ENCODE results near the gene CD34. TPM values are rescaled to one million over a fixed set of nuclear protein-coding genes. Genes with fewer than 3 reads are reported as not detected.
"Not testable (repeated sequence)": the region's sequence is repeated elsewhere in the genome, so short reads cannot be mapped to it uniquely, and the experiment has no call there.

CD34 gene
- total RNA-seq, 1 donor from 2014 or later, result 2.4 TPM

GRCh38 chr1:207926984-207927383 is 16.1 kb upstream of the CD34 start:
- DNase-seq (ENCODE audit: low spot score), result no peak

- DNase-seq (ENCODE audit: low spot score), result not testable (repeated sequence)
Observed at GRCh38 chr1:207925969-207926368, 15.0 kb upstream of the CD34 start.

- peak; percentile 73 for DNase-seq (ENCODE audit: low spot score)
Observed at GRCh38 chr1:207925210-207925609, 14.3 kb upstream of the CD34 start.

GRCh38 chr1:207923561-207923960 is 12.6 kb upstream of the CD34 start:
- DNase-seq (ENCODE audit: low spot score), result no peak

GRCh38 chr1:207923121-207923520 is 12.2 kb upstream of the CD34 start:
- no peak for DNase-seq (ENCODE audit: low spot score)

- no peak for DNase-seq (ENCODE audit: low spot score)
Observed at GRCh38 chr1:207922554-207922953, 11.6 kb upstream of the CD34 start.

- DNase-seq (ENCODE audit: low spot score), result no peak
Observed at GRCh38 chr1:207921321-207921720, 10.4 kb upstream of the CD34 start.

GRCh38 chr1:207920444-207921021 is 9.6 kb upstream of the CD34 start:
- DNase-seq (ENCODE audit: low spot score), result no peak

GRCh38 chr1:207919523-207920170 is 8.7 kb upstream of the CD34 start:
- DNase-seq (ENCODE audit: low spot score), result peak; percentile 67

GRCh38 chr1:207918581-207918980 is 7.7 kb upstream of the CD34 start:
- DNase-seq (ENCODE audit: low spot score), result no peak

GRCh38 chr1:207918011-207918410 is 7.1 kb upstream of the CD34 start:
- DNase-seq (ENCODE audit: low spot score), result no peak

- no peak for DNase-seq (ENCODE audit: low spot score)
Observed at GRCh38 chr1:207917080-207917479, 6.2 kb upstream of the CD34 start.

- DNase-seq (ENCODE audit: low spot score), result no peak
Observed at GRCh38 chr1:207913951-207914350, 3.0 kb upstream of the CD34 start.

GRCh38 chr1:207911856-207912760 is 1.2 kb upstream of the CD34 start:
- no peak for DNase-seq (ENCODE audit: low spot score)

- DNase-seq (ENCODE audit: low spot score), result no peak
Observed at GRCh38 chr1:207909687-207910086, 1.2 kb downstream of the CD34 start.

GRCh38 chr1:207908107-207908734 is 2.7 kb downstream of the CD34 start:
- peak; percentile 54 for DNase-seq (ENCODE audit: low spot score)

GRCh38 chr1:207904391-207904790 is 6.5 kb downstream of the CD34 start:
- no peak for DNase-seq (ENCODE audit: low spot score)

- DNase-seq (ENCODE audit: low spot score), result no peak
Observed at GRCh38 chr1:207903767-207904166, 7.2 kb downstream of the CD34 start.

GRCh38 chr1:207903053-207903452 is 7.9 kb downstream of the CD34 start:
- DNase-seq (ENCODE audit: low spot score), result no peak

GRCh38 chr1:207902566-207902965 is 8.4 kb downstream of the CD34 start:
- DNase-seq (ENCODE audit: low spot score), result no peak

- no peak for DNase-seq (ENCODE audit: low spot score)
Observed at GRCh38 chr1:207901041-207901653, 9.8 kb downstream of the CD34 start.

- no peak for DNase-seq (ENCODE audit: low spot score)
Observed at GRCh38 chr1:207898836-207899235, 12.1 kb downstream of the CD34 start.
